ENCODE data around the gene CFDP1. TPM values are rescaled to one million over a fixed set of nuclear protein-coding genes. Genes with fewer than 3 reads are reported as not detected.

Gene CFDP1
- total and polyA plus RNA-seq, 8 donors: 43.4 to 151 (median 134) TPM

DNA sequence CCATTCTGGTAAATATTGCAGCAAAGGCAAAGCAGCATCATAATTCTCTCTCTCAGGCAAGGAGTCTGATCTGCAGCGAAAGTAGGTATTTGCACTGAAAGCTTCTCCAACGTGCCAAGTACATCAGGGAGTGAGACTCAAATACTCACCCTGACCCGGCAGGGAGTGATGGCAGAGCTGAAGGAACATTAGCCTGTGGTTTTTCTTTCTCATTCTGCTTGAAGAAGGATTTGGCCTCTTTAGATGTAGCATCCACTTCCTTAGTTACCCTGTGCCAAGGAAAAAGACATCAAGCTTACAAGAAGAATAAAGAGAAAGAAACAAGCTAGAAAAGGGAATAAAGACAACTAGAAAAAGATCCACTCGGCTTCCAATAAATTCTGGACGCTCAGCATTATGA lies 38.4 kb downstream of the CFDP1 start:
- intact Hi-C loops (cut with DNase I): no loop called here
- DNase-seq (no peak), ATAC-seq (no peak)
- H3K27ac ChIP-seq: peak overlapping the region in 1 of 2 donors; percentile 17
- H3K36me3 ChIP-seq: peaks cover 0 to 47% of the 10 kb centered on the region in 2 donors
- no peaks in the 10 kb centered on the region for H3K9me3 ChIP-seq
- H3K27me3 ChIP-seq: no peaks in the 10 kb centered on the region
- H3K4me3 ChIP-seq: no peak overlapping the region
- TF ChIP-seq, protein P1, sequence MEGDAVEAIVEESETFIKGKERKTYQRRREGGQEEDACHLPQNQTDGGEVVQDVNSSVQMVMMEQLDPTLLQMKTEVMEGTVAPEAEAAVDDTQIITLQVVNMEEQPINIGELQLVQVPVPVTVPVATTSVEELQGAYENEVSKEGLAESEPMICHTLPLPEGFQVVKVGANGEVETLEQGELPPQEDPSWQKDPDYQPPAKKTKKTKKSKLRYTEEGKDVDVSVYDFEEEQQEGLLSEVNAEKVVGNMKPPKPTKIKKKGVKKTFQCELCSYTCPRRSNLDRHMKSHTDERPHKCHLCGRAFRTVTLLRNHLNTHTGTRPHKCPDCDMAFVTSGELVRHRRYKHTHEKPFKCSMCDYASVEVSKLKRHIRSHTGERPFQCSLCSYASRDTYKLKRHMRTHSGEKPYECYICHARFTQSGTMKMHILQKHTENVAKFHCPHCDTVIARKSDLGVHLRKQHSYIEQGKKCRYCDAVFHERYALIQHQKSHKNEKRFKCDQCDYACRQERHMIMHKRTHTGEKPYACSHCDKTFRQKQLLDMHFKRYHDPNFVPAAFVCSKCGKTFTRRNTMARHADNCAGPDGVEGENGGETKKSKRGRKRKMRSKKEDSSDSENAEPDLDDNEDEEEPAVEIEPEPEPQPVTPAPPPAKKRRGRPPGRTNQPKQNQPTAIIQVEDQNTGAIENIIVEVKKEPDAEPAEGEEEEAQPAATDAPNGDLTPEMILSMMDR (IDR thresholded peaks at IDR 0.05): no peak
- no peaks in the 10 kb centered on the region for H3K4me1 ChIP-seq

DNA sequence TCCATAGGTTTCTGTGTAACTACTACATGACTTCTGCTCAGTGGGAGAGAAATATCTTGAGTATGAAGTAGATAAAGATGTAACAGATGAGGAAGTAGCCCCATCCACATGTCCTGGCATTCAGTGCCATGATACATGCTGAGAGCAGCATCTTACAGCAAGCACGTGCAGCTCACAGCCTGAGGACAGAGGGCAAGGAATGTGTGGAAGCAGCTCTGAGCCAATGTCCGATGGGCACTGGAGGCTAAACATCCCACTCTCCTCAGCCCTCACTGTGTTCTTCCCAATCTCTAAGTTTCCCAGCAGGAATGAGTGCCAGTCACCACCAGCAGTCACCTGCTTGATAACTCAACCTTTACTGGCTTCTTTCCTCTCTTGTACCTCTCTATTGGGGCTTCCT lies 40.4 kb downstream of the CFDP1 start:
- Histone ChIP-seq H3K4me3 (no peak overlapping the region), H3K36me3 (peaks cover 0 to 53% of the 10 kb centered on the region in 2 donors), H3K27ac (no peak overlapping the region), H3K27me3 (no peaks in the 10 kb centered on the region), H3K4me1 (no peaks in the 10 kb centered on the region), H3K9me3 (no peaks in the 10 kb centered on the region)
- DNase-seq (no peak), ATAC-seq (no peak)
- intact Hi-C loops (cut with DNase I): no loop called here
- TF ChIP-seq, protein P1 (IDR thresholded peaks at IDR 0.05): no peak

DNA sequence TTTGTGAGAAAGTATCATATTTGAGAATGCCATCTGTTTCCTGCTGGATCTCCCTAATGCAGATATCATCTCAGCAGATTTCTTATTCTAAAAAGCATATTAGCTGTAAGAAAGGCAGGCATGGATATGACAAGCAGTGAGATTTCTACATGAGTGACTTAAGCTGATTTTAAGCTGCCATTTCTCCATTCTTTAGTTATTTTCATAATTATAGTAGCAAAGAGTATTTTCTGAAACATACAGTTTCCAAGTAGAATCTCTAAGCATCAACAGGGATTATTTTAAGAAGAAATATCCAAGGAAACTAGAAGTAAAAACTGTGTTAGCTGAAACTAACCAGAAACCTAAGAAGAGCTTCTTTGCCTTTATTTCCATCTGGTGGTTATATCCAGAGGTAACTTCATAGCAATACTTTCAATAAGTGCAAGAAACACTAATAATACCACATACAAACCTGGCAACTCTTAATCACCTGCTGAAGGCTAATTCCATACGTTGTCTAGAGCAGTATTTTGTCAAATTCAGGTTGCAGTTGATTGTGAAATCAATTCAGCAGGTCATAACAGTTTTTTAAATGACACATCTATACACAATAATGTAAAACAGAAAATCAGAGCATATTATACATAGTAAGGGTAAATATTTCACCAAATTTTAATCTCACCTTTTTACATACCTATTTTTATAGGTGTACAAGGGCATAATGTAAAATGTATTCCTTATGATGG lies 42.2 kb downstream of the CFDP1 start:
- ATAC-seq (no peak), DNase-seq (no peak)
- TF ChIP-seq, protein P1 (IDR thresholded peaks at IDR 0.05): no peak
- no peaks in the 10 kb centered on the region for H3K27me3 ChIP-seq
- H3K27ac ChIP-seq: no peak overlapping the region
- peaks cover 0 to 61% of the 10 kb centered on the region in 2 donors for H3K36me3 ChIP-seq
- H3K4me3 ChIP-seq: no peak overlapping the region
- intact Hi-C loops (cut with DNase I): no loop called here
- H3K9me3 ChIP-seq: no peaks in the 10 kb centered on the region
- no peaks in the 10 kb centered on the region for H3K4me1 ChIP-seq

DNA sequence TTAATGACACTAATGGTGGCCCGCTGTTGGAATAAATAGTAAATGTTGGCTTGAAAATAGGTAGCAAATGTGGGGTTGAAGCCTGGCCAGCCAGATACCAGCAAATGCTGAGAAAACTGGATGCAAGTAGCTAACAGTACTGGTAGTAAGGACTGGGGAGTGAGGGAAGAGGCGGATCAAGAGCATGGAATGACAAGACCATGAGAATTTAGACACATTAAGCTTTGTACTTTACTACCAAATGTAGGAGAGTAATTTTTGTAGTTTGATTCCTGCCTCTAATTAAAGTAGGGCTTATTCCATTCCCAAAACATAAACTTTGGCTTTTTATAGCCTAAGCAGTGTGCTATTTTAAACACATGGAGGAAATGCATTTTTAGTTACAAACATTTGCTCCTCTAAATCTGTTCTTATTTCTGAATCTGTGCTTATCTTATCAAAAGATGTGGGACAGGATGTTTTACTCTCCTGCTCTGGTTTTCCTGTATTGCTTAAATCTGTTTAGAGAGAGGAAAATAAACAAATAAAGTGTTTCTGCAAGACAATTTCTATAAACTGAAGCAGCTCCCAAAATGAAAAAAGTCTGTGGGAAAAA lies 44.1 kb downstream of the CFDP1 start:
- Histone ChIP-seq H3K4me1 (peaks cover 0 to 8% of the 10 kb centered on the region in 2 donors), H3K9me3 (no peaks in the 10 kb centered on the region), H3K4me3 (no peak overlapping the region), H3K27ac (peak overlapping the region in 1 of 2 donors; percentile 7), H3K36me3 (peaks cover 0 to 51% of the 10 kb centered on the region in 2 donors), H3K27me3 (no peaks in the 10 kb centered on the region)
- intact Hi-C loops (cut with DNase I): loop anchor here in 1 of 2 donors (5.0 kb wide), 1 partner anchor 157 kb away; no protein-coding TSS in a partner anchor
- TF ChIP-seq, protein P1 (IDR thresholded peaks at IDR 0.05): no peak
- no peak for DNase-seq
- no peak for ATAC-seq

DNA sequence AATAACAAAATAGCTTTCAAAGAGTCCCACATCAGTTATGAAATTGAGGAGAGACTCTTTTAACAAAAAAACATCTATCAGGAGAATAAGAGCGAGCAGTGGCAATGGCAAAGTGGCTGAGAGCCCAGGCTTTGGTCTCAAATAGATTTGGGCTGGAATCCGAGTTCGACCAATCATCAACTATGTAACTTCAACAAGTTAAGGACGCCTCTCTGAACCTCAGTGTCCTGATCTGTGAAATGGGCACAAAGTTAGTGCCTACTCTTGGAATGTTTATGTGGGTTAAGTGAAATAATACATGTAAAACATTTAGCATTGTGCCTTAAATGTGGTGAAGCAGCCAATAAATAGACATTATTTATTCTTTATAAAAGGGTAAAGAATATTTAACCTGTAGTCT lies 45.4 kb downstream of the CFDP1 start:
- intact Hi-C loops (cut with DNase I): loop anchor here in 1 of 2 donors (5.0 kb wide), 1 partner anchor 156 kb away; no protein-coding TSS in a partner anchor
- Histone ChIP-seq H3K4me1 (peaks cover 0 to 8% of the 10 kb centered on the region in 2 donors), H3K27me3 (no peaks in the 10 kb centered on the region), H3K36me3 (peaks cover 0 to 42% of the 10 kb centered on the region in 2 donors), H3K4me3 (no peak overlapping the region), H3K9me3 (no peaks in the 10 kb centered on the region), H3K27ac (no peak overlapping the region)
- TF ChIP-seq, protein P1 (IDR thresholded peaks at IDR 0.05): no peak
- DNase-seq: no peak
- ATAC-seq: no peak

Measured in left lung (tissue), 10 donors.